ENCODE results near the gene ARHGAP19. TPM values are rescaled to one million over a fixed set of nuclear protein-coding genes. Genes with fewer than 3 reads are reported as not detected.

Gene ARHGAP19
- total RNA-seq, 1 donor from 2014 or later: 9.8 TPM

DNA sequence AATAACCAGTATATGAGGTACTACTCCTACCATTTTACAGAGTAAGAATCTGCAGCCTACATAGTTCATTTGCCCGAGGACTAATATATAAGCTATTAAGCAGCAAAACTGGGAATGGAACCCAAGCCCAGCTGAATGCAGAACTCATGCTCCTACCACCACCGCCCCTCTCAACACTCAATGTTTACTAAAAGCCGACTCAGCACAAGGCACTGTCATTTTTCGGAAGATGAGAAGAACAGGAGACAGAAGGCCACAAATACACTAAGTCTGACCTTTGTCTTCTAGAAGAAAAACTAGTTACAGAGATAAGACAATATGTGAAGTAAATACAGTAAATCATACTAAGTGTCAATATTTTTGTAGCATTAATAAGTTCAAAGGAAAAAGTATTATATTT is 66.0 kb downstream of the ARHGAP19 start:
- Mint-ChIP-seq H3K4me1 (ENCODE audit: low read depth, unreplicated experiment) (peaks cover 16% of the 10 kb centered on the region), H3K27me3 (ENCODE audit: unreplicated experiment) (no peaks in the 10 kb centered on the region), H3K36me3 (ENCODE audit: unreplicated experiment) (no peaks in the 10 kb centered on the region), H3K27ac (ENCODE audit: unreplicated experiment) (no peak overlapping the region), H3K4me3 (ENCODE audit: unreplicated experiment) (no peak overlapping the region), H3K9me3 (ENCODE audit: unreplicated experiment) (no peaks in the 10 kb centered on the region)
- no peak for DNase-seq
- TF ChIP-seq, protein P1, sequence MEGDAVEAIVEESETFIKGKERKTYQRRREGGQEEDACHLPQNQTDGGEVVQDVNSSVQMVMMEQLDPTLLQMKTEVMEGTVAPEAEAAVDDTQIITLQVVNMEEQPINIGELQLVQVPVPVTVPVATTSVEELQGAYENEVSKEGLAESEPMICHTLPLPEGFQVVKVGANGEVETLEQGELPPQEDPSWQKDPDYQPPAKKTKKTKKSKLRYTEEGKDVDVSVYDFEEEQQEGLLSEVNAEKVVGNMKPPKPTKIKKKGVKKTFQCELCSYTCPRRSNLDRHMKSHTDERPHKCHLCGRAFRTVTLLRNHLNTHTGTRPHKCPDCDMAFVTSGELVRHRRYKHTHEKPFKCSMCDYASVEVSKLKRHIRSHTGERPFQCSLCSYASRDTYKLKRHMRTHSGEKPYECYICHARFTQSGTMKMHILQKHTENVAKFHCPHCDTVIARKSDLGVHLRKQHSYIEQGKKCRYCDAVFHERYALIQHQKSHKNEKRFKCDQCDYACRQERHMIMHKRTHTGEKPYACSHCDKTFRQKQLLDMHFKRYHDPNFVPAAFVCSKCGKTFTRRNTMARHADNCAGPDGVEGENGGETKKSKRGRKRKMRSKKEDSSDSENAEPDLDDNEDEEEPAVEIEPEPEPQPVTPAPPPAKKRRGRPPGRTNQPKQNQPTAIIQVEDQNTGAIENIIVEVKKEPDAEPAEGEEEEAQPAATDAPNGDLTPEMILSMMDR (IDR thresholded peaks at IDR 0.05; ENCODE audit: partially characterized antibody, unreplicated experiment): no peak

DNA sequence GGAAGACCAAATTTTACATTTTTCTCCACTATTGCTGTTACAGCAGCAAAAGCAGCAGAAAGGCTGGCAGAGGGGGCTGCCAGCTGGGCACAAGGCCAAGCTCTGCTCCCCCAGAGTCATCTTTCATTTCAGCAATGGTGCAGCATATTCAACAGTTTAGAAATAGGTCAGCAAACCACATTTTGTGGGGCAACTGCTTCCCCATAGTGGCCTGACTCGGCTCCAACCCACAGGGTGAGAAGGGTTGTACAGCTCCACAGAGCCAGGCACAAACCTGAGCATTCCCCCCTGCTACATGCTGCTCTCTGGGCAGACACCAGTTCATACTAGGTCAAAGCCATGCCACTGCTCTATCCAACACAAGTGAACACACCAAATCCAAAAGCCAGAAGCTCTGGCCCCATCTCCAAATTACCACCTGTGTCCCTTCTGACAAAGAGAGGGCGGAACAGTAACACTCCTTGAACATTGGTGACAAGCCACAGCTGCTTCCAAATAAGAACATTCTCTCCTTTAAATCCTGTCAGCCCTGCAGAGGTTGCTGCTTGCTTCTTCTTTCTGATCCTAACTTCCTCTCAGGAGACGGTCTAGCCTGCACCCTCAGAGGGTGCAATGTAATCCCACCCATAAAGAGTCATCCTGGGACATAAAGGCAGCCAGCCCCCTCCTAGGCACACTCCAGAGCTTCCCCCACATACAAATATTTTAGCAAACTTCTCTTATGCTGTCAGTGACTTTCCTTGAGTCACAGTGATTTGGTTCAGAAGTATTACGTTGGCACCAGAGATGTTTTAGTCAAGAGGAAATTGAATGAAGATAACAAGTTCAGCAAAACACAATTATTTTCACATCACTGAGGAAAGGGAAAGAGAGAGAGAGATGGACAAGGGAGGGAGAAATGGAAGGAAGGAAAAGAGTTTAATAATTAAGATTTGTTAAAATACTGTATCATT is 67.7 kb downstream of the ARHGAP19 start:
- peaks cover 16% of the 10 kb centered on the region for H3K4me1 Mint-ChIP-seq (ENCODE audit: low read depth, unreplicated experiment)
- no peak for DNase-seq
- TF ChIP-seq, protein P1 (IDR thresholded peaks at IDR 0.05; ENCODE audit: partially characterized antibody, unreplicated experiment): no peak
- no peaks in the 10 kb centered on the region for H3K36me3 Mint-ChIP-seq (ENCODE audit: unreplicated experiment)
- no peak overlapping the region for H3K4me3 Mint-ChIP-seq (ENCODE audit: unreplicated experiment)
- no peaks in the 10 kb centered on the region for H3K27me3 Mint-ChIP-seq (ENCODE audit: unreplicated experiment)
- no peak overlapping the region for H3K27ac Mint-ChIP-seq (ENCODE audit: unreplicated experiment)
- H3K9me3 Mint-ChIP-seq (ENCODE audit: unreplicated experiment): no peaks in the 10 kb centered on the region

DNA sequence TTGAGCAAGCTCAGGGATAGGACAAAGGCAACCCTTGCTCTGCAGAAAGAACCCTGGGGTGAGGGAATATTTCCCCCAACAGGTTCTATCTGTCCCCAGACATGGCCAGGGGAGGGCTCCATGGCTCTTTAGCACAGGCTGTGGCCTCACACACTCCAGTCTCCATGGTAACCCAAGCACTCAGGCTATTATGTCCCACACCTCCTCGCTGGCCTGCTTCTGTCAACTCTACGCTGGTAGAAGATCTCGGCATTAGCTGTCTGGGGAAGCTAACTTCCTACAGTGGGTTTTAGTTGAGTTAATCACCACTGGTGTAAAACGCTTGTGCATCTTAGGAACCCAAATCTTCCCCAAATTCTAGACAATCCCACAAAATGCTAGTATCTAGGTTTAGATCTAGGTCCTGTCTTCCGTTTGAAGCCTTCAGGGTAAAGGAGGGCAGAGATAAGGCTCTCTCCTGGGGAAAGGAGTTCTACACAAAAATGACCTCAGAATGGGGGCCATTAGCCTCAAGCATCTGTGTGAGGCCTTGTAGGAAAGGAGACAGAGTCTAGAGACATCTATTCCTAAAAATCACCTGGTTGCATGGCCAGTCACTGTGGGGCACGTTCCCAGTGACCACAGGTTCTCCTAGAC is 70.0 kb downstream of the ARHGAP19 start:
- TF ChIP-seq, protein P1 (IDR thresholded peaks at IDR 0.05; ENCODE audit: partially characterized antibody, unreplicated experiment): no peak
- Mint-ChIP-seq H3K4me1 (ENCODE audit: low read depth, unreplicated experiment) (peaks cover 9% of the 10 kb centered on the region), H3K36me3 (ENCODE audit: unreplicated experiment) (no peaks in the 10 kb centered on the region), H3K27me3 (ENCODE audit: unreplicated experiment) (no peaks in the 10 kb centered on the region), H3K27ac (ENCODE audit: unreplicated experiment) (no peak overlapping the region), H3K4me3 (ENCODE audit: unreplicated experiment) (peak overlapping the region; percentile 46), H3K9me3 (ENCODE audit: unreplicated experiment) (no peaks in the 10 kb centered on the region)
- DNase-seq: peak; percentile 45

DNA sequence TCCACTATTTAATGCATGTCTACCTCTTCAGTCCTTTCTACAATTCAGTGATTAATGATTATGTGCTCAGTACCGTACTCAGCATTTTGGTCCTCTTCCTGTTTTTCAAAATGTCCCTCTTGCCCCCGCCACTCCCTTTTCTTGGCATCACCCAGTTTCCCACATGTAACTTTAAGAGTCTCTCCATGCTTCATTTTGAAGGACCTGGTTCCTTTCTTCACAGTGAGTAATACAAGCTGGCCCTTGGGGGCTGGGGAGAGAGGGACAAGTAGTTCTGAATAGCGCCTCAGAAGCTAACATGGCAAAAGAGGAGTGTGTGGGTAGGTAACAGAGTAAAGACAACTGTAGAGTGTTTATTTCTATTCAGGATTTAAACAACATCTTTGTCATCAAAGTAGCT is 72.1 kb downstream of the ARHGAP19 start:
- H3K9me3 Mint-ChIP-seq (ENCODE audit: unreplicated experiment): no peaks in the 10 kb centered on the region
- H3K4me3 Mint-ChIP-seq (ENCODE audit: unreplicated experiment): no peak overlapping the region
- TF ChIP-seq, protein P1 (IDR thresholded peaks at IDR 0.05; ENCODE audit: partially characterized antibody, unreplicated experiment): no peak
- peaks cover 12% of the 10 kb centered on the region for H3K4me1 Mint-ChIP-seq (ENCODE audit: low read depth, unreplicated experiment)
- no peaks in the 10 kb centered on the region for H3K36me3 Mint-ChIP-seq (ENCODE audit: unreplicated experiment)
- no peak overlapping the region for H3K27ac Mint-ChIP-seq (ENCODE audit: unreplicated experiment)
- DNase-seq: no peak
- H3K27me3 Mint-ChIP-seq (ENCODE audit: unreplicated experiment): peaks cover 2% of the 10 kb centered on the region

DNA sequence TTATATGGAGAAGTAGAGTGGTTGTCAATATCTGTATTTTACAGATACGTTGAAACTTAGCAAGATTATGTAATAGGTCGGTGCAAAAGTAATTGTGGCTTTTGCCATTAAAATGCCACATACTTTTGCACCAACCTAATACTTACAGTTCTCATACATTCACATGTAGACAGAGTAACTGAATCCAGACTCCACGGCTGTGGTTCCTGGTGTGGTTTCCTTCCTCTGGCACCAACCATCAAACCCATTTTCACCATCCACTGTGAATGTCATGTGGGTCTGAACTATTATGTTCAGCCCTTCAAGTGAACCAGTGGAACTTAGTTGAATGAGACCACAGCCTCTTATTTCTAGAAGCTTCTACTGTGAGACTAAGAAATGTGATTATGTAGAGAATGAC is 75.1 kb downstream of the ARHGAP19 start:
- DNase-seq: no peak
- TF ChIP-seq, protein P1 (IDR thresholded peaks at IDR 0.05; ENCODE audit: partially characterized antibody, unreplicated experiment): no peak
- peaks cover 5% of the 10 kb centered on the region for H3K4me1 Mint-ChIP-seq (ENCODE audit: low read depth, unreplicated experiment)
- no peaks in the 10 kb centered on the region for H3K9me3 Mint-ChIP-seq (ENCODE audit: unreplicated experiment)
- H3K27me3 Mint-ChIP-seq (ENCODE audit: unreplicated experiment): peaks cover 2% of the 10 kb centered on the region
- H3K27ac Mint-ChIP-seq (ENCODE audit: unreplicated experiment): no peak overlapping the region
- no peak overlapping the region for H3K4me3 Mint-ChIP-seq (ENCODE audit: unreplicated experiment)
- H3K36me3 Mint-ChIP-seq (ENCODE audit: unreplicated experiment): no peaks in the 10 kb centered on the region

Measured in glutamatergic neuron (in vitro differentiated cells).